Left forelimb (tissue), 1 donor: ENCODE results near the gene PIEZO2.

ENCODE experiments used
- DNase-seq: peaks from one replicate; pipeline ENCODE4 v3.0.0-alpha.2; 2018; ENCODE audit warnings: low spot score

The PIEZO2 gene

GRCh38 chr18:10739152-10739551 is 410.2 kb downstream of the PIEZO2 start:
- no peak for DNase-seq

GRCh38 chr18:10736984-10737383 is 412.4 kb downstream of the PIEZO2 start:
- DNase-seq, result no peak

GRCh38 chr18:10732990-10733389 is 416.4 kb downstream of the PIEZO2 start:
- DNase-seq, result no peak

GRCh38 chr18:10727477-10727876 is 421.9 kb downstream of the PIEZO2 start:
- no peak for DNase-seq

GRCh38 chr18:10726198-10727068 is 422.9 kb downstream of the PIEZO2 start:
- peak; percentile 66 for DNase-seq

GRCh38 chr18:10724666-10725065 is 424.7 kb downstream of the PIEZO2 start:
- no peak for DNase-seq

- no peak for DNase-seq
These were observed 425.9 kb downstream of the PIEZO2 start for GRCh38 chr18:10723496-10723895.

GRCh38 chr18:10718809-10719208 is 430.6 kb downstream of the PIEZO2 start:
- no peak for DNase-seq

GRCh38 chr18:10715791-10716190 is 433.6 kb downstream of the PIEZO2 start:
- no peak for DNase-seq

- DNase-seq, result no peak
These were observed 436.0 kb downstream of the PIEZO2 start for GRCh38 chr18:10713409-10713808.

- DNase-seq, result no peak
These were observed 442.1 kb downstream of the PIEZO2 start for GRCh38 chr18:10707294-10707693.

- no peak for DNase-seq
These were observed 443.6 kb downstream of the PIEZO2 start for GRCh38 chr18:10705786-10706185.

- DNase-seq, result no peak
These were observed 444.1 kb downstream of the PIEZO2 start for GRCh38 chr18:10705291-10705690.

- no peak for DNase-seq
These were observed 447.2 kb downstream of the PIEZO2 start for GRCh38 chr18:10702206-10702605.

GRCh38 chr18:10690366-10690765 is 459.0 kb downstream of the PIEZO2 start:
- no peak for DNase-seq

- DNase-seq, result no peak
These were observed 459.4 kb downstream of the PIEZO2 start for GRCh38 chr18:10690035-10690329.

GRCh38 chr18:10689236-10690034 is 459.9 kb downstream of the PIEZO2 start:
- peak; percentile 77 for DNase-seq

GRCh38 chr18:10688766-10689165 is 460.6 kb downstream of the PIEZO2 start:
- DNase-seq, result no peak

GRCh38 chr18:10687161-10687925 is 462.0 kb downstream of the PIEZO2 start:
- DNase-seq, result no peak

- DNase-seq, result no peak
These were observed 463.1 kb downstream of the PIEZO2 start for GRCh38 chr18:10686308-10686707.

- no peak for DNase-seq
These were observed 463.9 kb downstream of the PIEZO2 start for GRCh38 chr18:10685484-10685883.

GRCh38 chr18:10682368-10682714 is 467.0 kb downstream of the PIEZO2 start:
- no peak for DNase-seq
